GM18505 (cell line): ENCODE results near the gene MSMP.

Experiments used
- ATAC-seq: cut with Tn5 transposase; IDR thresholded peaks from one replicate; pipeline ENCODE4 v1.9.1; 2021; ENCODE audit not compliant: unreplicated experiment
- POLR2A ChIP-seq: IDR thresholded peaks from 4 replicates; pipeline ENCODE4 v1.6.1; 2011; ENCODE audit warnings: borderline replicate concordance; ENCODE audit not compliant: insufficient read depth, insufficient read length; ENCODE audit errors: extremely low read depth

Gene MSMP

DNA sequence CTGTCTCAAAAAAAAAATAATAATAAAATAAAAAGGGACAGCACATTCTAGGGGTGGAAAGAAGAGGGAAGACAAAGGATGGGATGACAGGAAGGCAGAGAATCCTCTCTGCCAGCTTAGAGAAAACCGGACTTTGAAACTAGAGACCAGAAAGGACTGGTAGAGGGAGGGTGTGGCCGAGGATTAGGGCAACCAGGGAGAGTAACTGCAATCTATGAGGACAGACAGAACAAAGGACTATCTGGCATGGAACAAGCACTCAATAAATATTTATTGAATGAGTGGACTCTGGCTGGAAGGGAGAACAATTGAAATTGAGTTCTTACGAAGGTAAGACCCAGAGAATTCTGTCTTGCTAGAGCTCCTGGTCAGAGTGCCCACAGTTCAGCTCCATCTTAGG is 7.5 kb downstream of the MSMP start:
- TF ChIP-seq POLR2A: no peak
- ATAC-seq: no peak

DNA sequence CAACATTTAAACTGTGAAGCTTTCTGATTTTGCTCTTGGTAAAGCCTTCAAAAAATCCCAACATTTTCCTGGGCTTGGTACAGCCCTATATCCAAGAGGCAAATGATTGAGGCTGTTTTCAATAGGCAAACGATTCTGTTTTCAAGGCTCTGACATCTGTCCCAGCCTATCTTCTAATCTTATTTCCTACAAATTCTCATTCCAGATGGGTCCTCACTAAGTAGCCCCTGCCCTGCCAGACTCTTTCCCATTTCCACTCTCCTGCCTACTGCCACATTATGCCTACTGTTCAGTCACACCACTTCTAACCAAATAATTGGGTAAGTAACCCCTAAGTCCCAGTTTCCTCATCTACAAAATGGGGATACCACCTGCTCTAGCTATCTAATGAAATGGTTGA is 8.5 kb downstream of the MSMP start:
- ATAC-seq: no peak
- no peak for TF ChIP-seq POLR2A

DNA sequence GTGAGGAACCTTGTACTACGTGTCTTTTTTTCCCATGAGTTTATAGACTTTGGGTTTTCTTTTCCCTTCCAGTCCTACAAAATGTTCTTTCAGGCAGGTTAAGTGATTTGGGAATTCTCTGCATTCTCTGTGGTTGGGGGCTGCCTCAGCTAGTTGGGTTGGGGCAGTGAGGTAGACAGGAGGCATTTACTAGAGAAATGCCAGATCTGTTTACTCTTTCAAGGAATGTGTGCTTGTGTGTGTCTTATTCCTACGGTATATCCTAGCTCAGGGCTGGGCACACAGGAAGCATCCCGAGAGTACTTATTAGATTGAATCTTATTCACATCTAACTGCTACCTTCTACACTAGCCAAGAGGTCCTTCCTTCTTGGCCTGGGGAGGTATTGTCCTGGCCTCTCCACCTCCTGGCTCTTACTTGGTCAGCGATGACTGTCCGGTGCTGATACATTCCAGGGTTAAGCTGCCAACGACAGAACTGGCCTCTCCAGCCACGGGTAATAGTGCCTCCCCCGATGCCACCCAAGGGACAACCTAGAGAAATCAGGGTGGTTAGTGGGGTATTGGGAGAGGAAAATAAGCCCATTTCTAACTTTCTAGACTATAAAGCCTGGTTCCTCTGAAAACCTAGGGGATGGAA is 10.1 kb downstream of the MSMP start:
- no peak for TF ChIP-seq POLR2A
- no peak for ATAC-seq

DNA sequence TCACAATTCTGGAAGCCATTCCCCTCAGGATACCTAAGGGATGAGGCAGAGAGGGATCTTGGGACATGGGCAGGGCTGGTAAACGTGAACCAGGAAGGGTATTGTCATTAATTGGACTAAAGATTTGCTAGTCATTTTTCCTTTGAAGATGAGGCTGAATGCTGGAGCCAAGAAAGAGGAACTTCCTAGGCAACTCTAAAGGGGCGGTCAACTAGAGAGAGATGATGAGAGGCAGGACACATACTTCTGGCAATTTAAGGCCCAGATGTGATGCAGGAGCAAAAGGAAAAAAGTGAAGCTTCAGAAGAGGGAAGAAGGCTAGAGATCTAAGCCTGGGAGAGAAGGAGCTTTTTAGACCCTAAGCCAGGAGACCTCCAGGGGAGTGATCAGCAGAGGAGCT is 10.6 kb downstream of the MSMP start:
- ATAC-seq: no peak
- no peak for TF ChIP-seq POLR2A

- TF ChIP-seq POLR2A: no peak
- ATAC-seq: no peak
Observed at GRCh38 chr9:35741740-35742139, 12.3 kb downstream of the MSMP start.

DNA sequence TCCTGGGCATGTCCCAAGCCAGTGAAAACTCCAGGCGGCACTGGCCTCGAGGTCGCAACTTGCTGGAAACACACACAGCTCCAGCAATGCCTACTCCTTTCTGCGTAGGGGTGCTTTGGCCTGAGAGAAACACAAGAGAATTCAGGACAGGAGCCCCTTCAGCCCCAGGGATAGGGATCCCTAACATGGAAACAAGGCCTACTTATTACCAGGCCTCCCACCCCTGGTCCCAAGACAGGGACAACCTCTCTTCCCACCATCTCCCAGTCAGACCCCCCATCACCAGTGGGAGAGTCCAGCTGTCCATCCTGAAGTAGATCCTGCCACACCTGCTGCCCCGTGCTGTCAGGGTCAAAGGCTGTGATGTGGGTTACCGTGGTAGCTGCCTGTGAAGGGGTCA is 13.8 kb downstream of the MSMP start:
- no peak for ATAC-seq

DNA sequence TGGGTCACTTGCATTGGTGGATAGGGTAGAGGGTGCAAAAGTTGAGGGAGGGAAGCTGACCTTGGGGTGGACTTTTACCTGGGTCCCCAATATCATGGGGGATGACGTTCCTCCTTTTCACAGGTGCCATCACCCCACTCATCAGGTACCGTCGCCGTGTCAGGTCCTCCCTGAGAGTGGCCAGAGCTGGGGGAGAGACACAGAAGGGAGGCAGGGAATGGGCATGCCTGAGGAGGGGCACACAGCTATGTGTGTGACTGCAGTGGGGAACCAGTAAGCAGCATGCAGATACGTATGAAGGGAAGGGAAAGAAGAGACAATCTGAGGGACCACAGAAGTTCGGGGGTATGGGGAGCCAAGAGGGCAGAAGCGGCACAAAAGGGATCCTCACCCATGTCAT is 15.2 kb downstream of the MSMP start:
- ATAC-seq: no peak
- no peak for TF ChIP-seq POLR2A

More for the DNA sequence above, 13.8 kb downstream of the MSMP start:
- no peak for TF ChIP-seq POLR2A

GRCh38 chr9:35738186-35738585 is 15.9 kb downstream of the MSMP start:
- no peak for ATAC-seq
- TF ChIP-seq POLR2A: no peak

DNA sequence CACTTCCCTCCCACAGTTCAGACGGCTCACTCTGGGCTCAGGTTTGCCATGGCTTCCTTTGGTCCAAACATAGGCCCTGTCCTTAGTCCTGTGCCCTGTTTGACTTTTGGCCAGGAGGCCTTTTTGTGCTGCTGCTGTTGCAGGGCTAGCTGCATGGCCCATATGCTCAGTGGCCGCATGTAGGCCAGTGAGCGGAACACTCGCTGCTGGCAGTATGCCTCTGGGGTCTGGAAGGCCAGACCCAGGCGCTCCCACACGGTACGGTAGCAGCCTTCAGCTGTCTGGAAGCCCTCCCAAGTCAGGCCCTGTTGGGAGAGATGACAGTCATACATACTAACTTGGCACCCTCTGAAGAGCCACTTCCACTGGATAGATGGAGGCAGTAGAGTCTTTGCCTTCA is 16.9 kb downstream of the MSMP start:
- no peak for ATAC-seq
- no peak for TF ChIP-seq POLR2A

GRCh38 chr9:35736201-35736633 is 17.9 kb downstream of the MSMP start:
- no peak for TF ChIP-seq POLR2A
- no peak for ATAC-seq

DNA sequence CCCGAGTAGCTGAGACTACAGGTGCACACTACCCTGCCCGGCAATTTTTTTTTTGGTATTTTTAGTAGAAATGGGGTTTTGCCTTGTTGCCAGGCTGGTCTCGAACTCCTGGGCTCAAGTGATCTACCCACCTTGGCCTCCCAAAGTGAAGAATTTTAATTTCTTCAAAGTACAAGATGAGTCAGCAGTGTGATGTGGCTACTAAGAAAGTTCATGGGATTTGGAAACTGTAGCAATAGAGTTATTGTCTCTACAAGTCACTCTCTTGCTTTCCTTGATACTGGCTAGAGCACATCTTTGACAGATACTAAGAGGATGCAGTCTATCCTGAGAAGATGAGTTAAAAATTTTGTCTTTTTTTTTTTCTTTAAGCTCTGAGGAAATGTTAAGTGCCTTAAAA is 20.0 kb downstream of the MSMP start:
- no peak for ATAC-seq

DNA sequence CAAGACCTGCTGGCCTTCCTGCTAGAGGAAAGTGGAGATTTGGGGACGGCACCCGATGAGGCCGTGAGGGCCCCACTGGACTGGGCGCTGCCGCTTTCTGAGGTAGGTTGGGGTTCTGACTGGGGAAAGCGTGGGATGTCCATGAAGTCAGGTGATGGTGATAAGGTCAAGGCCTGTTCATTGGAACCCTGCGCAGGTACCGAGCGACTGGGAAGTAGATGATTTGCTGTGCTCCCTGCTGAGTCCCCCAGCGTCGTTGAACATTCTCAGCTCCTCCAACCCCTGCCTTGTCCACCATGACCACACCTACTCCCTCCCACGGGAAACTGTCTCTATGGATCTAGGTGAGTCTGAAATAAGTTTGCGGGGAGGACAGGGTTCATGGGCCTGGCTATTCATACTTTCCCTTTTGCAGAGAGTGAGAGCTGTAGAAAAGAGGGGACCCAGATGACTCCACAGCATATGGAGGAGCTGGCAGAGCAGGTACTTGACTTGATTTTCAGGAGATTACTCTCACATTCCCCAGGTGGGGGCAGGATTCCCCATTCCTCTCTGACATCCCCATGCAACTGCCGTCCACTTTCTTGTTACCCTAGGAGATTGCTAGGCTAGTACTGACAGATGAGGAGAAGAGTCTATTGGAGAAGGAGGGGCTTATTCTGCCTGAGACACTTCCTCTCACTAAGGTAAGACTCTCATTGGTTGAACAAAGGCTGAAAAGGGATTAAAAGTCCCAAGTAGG is 21.1 kb downstream of the MSMP start:
- TF ChIP-seq POLR2A: peak; percentile 50
- ATAC-seq: no peak

More for the DNA sequence above, 20.0 kb downstream of the MSMP start:
- TF ChIP-seq POLR2A: no peak

GRCh38 chr9:35732185-35732799 is 21.8 kb downstream of the MSMP start, which contains the start of the genes CREB3 and TLN1:
Gene CREB3, plus strand, starts transcription at chr9:35732666. Its CDS starts 107 bp downstream, at chr9:35732773.
Gene TLN1, minus strand, starts transcription at chr9:35732195. Its CDS starts 6,501 bp downstream, at chr9:35725694.
- peak; percentile 86 for TF ChIP-seq POLR2A
- peak; percentile 75 for ATAC-seq
